OCI-LY7 (cell line): ENCODE measurements around the gene MMP20. TPM values are rescaled to one million over a fixed set of nuclear protein-coding genes. Genes with fewer than 3 reads are reported as not detected.

ENCODE experiments used
- total RNA-seq, 2 experiments: library from RNA; depleted of rRNA in 1 of 2; stranded (reverse); fragments of >200 nt in 1 of 2; shearing (Covaris generic) in 1 of 2; gene quantifications; 2 replicates each; pipeline ENCODE4 v1.2.3, GENCODE V29; 2014 to 2022

MMP20 gene
- total RNA-seq, 2 experiments from 2014 or later: not detected

Other genes starting within 250 kb of the MMP20 start
- 83.3 and 127 TPM in 2 replicates for gene TMEM123, start 172.6 kb downstream of the MMP20 start, total RNA-seq (2014; rRNA removed; shearing (Covaris generic))
- gene TMEM123, start 172.6 kb downstream of the MMP20 start, total RNA-seq (2022): 232 and 261 TPM in 2 replicates
- gene MMP7, start 94.6 kb downstream of the MMP20 start, total RNA-seq (2014; rRNA removed; shearing (Covaris generic)): not detected in 2 replicates
- not detected in 2 replicates for gene MMP7, start 94.6 kb downstream of the MMP20 start, total RNA-seq (2022)
- not detected in 2 replicates for gene MMP27, start 80.4 kb upstream of the MMP20 start, total RNA-seq (2014; rRNA removed; shearing (Covaris generic))
- gene MMP27, start 80.4 kb upstream of the MMP20 start, total RNA-seq (2022): not detected in 2 replicates
- gene MMP8, start 99.6 kb upstream of the MMP20 start, total RNA-seq (2014; rRNA removed; shearing (Covaris generic)): not detected in 2 replicates
- gene MMP8, start 99.6 kb upstream of the MMP20 start, total RNA-seq (2022): not detected in 2 replicates
- gene MMP10, start 155.3 kb upstream of the MMP20 start, total RNA-seq (2014; rRNA removed; shearing (Covaris generic)): not detected in 2 replicates
- gene MMP10, start 155.3 kb upstream of the MMP20 start, total RNA-seq (2022): not detected in 2 replicates
- gene MMP1, start 172.8 kb upstream of the MMP20 start, total RNA-seq (2014; rRNA removed; shearing (Covaris generic)): not detected in 2 replicates
- not detected in 2 replicates for gene MMP1, start 172.8 kb upstream of the MMP20 start, total RNA-seq (2022)
- gene MMP3, start 218.3 kb upstream of the MMP20 start, total RNA-seq (2014; rRNA removed; shearing (Covaris generic)): not detected in 2 replicates
- not detected in 2 replicates for gene MMP3, start 218.3 kb upstream of the MMP20 start, total RNA-seq (2022)
- gene MMP12, start 249.7 kb upstream of the MMP20 start, total RNA-seq (2014; rRNA removed; shearing (Covaris generic)): not detected in 2 replicates
- not detected in 2 replicates for gene MMP12, start 249.7 kb upstream of the MMP20 start, total RNA-seq (2022)